Measurements from ENCODE around the gene MTFP1. TPM values are rescaled to one million over a fixed set of nuclear protein-coding genes. Genes with fewer than 3 reads are reported as not detected.

Gene MTFP1
- total RNA-seq, 1 donor from 2014 or later = 19.7 TPM

- no peak overlapping the region for H3K4me3 ChIP-seq
- intact Hi-C loops (cut with micrococcal nuclease) = no loop called here
- no peaks in the 10 kb centered on the region for H3K27me3 ChIP-seq (ENCODE audit: low read depth)
- no peaks in the 10 kb centered on the region for H3K4me1 ChIP-seq
- no peak for DNase-seq
- TF ChIP-seq CTCF (IDR thresholded peaks at IDR 0.05; ENCODE audit: borderline replicate concordance) = no peak
- H3K36me3 ChIP-seq = no peaks in the 10 kb centered on the region
- no peak overlapping the region for H3K27ac ChIP-seq (replicated peaks)
- H3K9me3 ChIP-seq (replicated peaks) = no peaks in the 10 kb centered on the region
Observed at GRCh38 chr22:30404307-30404706, 21.3 kb upstream of the MTFP1 start.

GRCh38 chr22:30405731-30406130 is 19.8 kb upstream of the MTFP1 start:
- TF ChIP-seq CTCF (IDR thresholded peaks at IDR 0.05; ENCODE audit: borderline replicate concordance) = no peak
- DNase-seq = no peak
- no peaks in the 10 kb centered on the region for H3K4me1 ChIP-seq
- H3K36me3 ChIP-seq = peaks cover 7% of the 10 kb centered on the region
- intact Hi-C loops (cut with micrococcal nuclease) = no loop called here
- H3K27ac ChIP-seq (replicated peaks) = no peak overlapping the region
- H3K9me3 ChIP-seq (replicated peaks) = no peaks in the 10 kb centered on the region
- H3K27me3 ChIP-seq (ENCODE audit: low read depth) = no peaks in the 10 kb centered on the region
- H3K4me3 ChIP-seq = no peak overlapping the region

GRCh38 chr22:30406400-30406799 is 19.2 kb upstream of the MTFP1 start:
- Histone ChIP-seq H3K4me1 (no peaks in the 10 kb centered on the region), H3K9me3 (replicated peaks) (no peaks in the 10 kb centered on the region), H3K27ac (replicated peaks) (no peak overlapping the region), H3K36me3 (peaks cover 12% of the 10 kb centered on the region), H3K27me3 (ENCODE audit: low read depth) (no peaks in the 10 kb centered on the region), H3K4me3 (no peak overlapping the region)
- TF ChIP-seq CTCF (IDR thresholded peaks at IDR 0.05; ENCODE audit: borderline replicate concordance) = no peak
- intact Hi-C loops (cut with micrococcal nuclease) = no loop called here
- DNase-seq = no peak

GRCh38 chr22:30408388-30409102 is 17.0 kb upstream of the MTFP1 start:
- Histone ChIP-seq H3K4me1 (no peaks in the 10 kb centered on the region), H3K9me3 (replicated peaks) (no peaks in the 10 kb centered on the region), H3K4me3 (no peak overlapping the region), H3K27me3 (ENCODE audit: low read depth) (no peaks in the 10 kb centered on the region), H3K27ac (replicated peaks) (no peak overlapping the region), H3K36me3 (peaks cover 12% of the 10 kb centered on the region)
- intact Hi-C loops (cut with micrococcal nuclease) = no loop called here
- no peak for DNase-seq
- TF ChIP-seq CTCF (IDR thresholded peaks at IDR 0.05; ENCODE audit: borderline replicate concordance) = no peak

GRCh38 chr22:30411780-30412179 is 13.8 kb upstream of the MTFP1 start:
- Histone ChIP-seq H3K36me3 (peaks cover 27% of the 10 kb centered on the region), H3K9me3 (replicated peaks) (no peaks in the 10 kb centered on the region), H3K4me1 (no peaks in the 10 kb centered on the region), H3K27me3 (ENCODE audit: low read depth) (no peaks in the 10 kb centered on the region), H3K27ac (replicated peaks) (no peak overlapping the region), H3K4me3 (no peak overlapping the region)
- intact Hi-C loops (cut with micrococcal nuclease) = no loop called here
- no peak for DNase-seq
- TF ChIP-seq CTCF (IDR thresholded peaks at IDR 0.05; ENCODE audit: borderline replicate concordance) = no peak
